Sigmoid colon (tissue), 7 donors: ENCODE results near the gene SDK2. TPM values are rescaled to one million over a fixed set of nuclear protein-coding genes. Genes with fewer than 3 reads are reported as not detected.

ENCODE experiments used
- DNase-seq: peaks from one replicate; pipeline ENCODE4 v3.0.0-alpha.2; 2019
- H3K27ac ChIP-seq, 4 donors: fragments of 200-600 bp; sonication (generic); one replicate each; pipeline ENCODE4 v1.5.1; 2016 to 2019; ENCODE audit warnings: mild to moderate bottlenecking in 1 of 4
- H3K27me3 ChIP-seq, 3 donors: fragments of 200-600 bp; sonication (generic); one replicate each; pipeline ENCODE4 v1.5.1; 2019; ENCODE audit warnings: mild to moderate bottlenecking in 1 of 3
- H3K36me3 ChIP-seq, 4 donors: fragments of 200-600 bp; sonication (generic); one replicate each; pipeline ENCODE4 v1.5.1; 2016 to 2019
- H3K4me1 ChIP-seq, 4 donors: fragments of 200-600 bp; sonication (generic); one replicate each; pipeline ENCODE4 v1.5.1; 2017 to 2019
- H3K4me3 ChIP-seq, 4 donors: fragments of 200-600 bp; sonication (generic); one replicate each; pipeline ENCODE4 v1.5.1; 2017 to 2019; ENCODE audit warnings: mild to moderate bottlenecking in 2 of 4, moderate library complexity in 1 of 4
- H3K9me3 ChIP-seq, 4 donors: fragments of 200-600 bp in 3 of 4; sonication (generic) in 3 of 4; one replicate each; pipeline versions ENCODE4 v1.5.1 to v1.6.1; 2013 to 2019
- CTCF ChIP-seq, 4 experiments: fragments of 450-650 bp in 3 of 4; fragments of 200-600 bp in 1 of 4; IDR thresholded peaks; one replicate each; pipeline ENCODE4 v1.5.1; 2016 to 2019; ENCODE audit warnings: antibody characterized with exemption in 4 of 4, mild to moderate bottlenecking in 3 of 4, moderate library complexity in 2 of 4
- EP300 ChIP-seq, 4 donors: sonication (generic); formaldehyde crosslinking; IDR thresholded peaks; one replicate each; pipeline ENCODE4 v1.6.1; 2017; ENCODE audit warnings: antibody characterized with exemption in 4 of 4
- POLR2A ChIP-seq, 2 donors: fragments of 450-650 bp; IDR thresholded peaks; one replicate each; pipeline ENCODE4 v1.6.1; 2016; ENCODE audit warnings: antibody characterized with exemption in 2 of 2, mild to moderate bottlenecking in 2 of 2, moderate library complexity in 2 of 2
- POLR2AphosphoS5 ChIP-seq, 4 donors: sonication (generic); formaldehyde crosslinking; IDR thresholded peaks; one replicate each; pipeline ENCODE4 v1.6.1; 2017; ENCODE audit warnings: antibody characterized with exemption in 4 of 4
- WGBS, 2 donors: extraction: QIAGEN DNeasy Blood & Tissue Kit; methylation state at CpG; one replicate each; pipeline ENCODE4 v1.1.7; 2013; 5-methylcytosine and 5-hydroxymethylcytosine counted together
- intact Hi-C: fragments of 100-400 bp; cut with DNase I; formaldehyde crosslinking; loops from one replicate; pipeline ENCODE4 v1.15.1; 2023
- polyA plus RNA-seq, 3 donors: library from polyadenylated mRNA; stranded (reverse); fragments of 200-250 nt; gene quantifications; one replicate each; pipeline ENCODE4 v1.2.3, GENCODE V29; 2013
- total RNA-seq, 4 donors: library from RNA; depleted of rRNA; stranded (reverse); fragments of >200 nt; gene quantifications; one replicate each; pipeline ENCODE4 v1.1.0, GENCODE V29; 2016
- donor health status: healthy with polysubstance abuse.
- donor health status: Bipolar disorder and iron deficiency.
- donor health status: healthy.

SDK2 gene
- total and polyA plus RNA-seq, 7 donors = under 0.01 to 1.9 (median 0.71) TPM

- Histone ChIP-seq H3K9me3 (no peaks in the 10 kb centered on the region), H3K4me3 (no peak overlapping the region), H3K36me3 (no peaks in the 10 kb centered on the region), H3K27me3 (no peaks in the 10 kb centered on the region), H3K4me1 (no peaks in the 10 kb centered on the region), H3K27ac (no peak overlapping the region)
- TF ChIP-seq CTCF (IDR thresholded peaks at IDR 0.05) (no peak), EP300 (IDR thresholded peaks at IDR 0.05) (no peak), POLR2AphosphoS5 (IDR thresholded peaks at IDR 0.05) (no peak), POLR2A (IDR thresholded peaks at IDR 0.05) (no peak)
- intact Hi-C loops = no loop called here
- 86 to 91% methylated on average over 10 of the region's 10 CpGs for WGBS, 2 donors
- no peak for DNase-seq
Observed at GRCh38 chr17:73419051-73419450, 225.2 kb downstream of the SDK2 start.

- Histone ChIP-seq H3K27me3 (no peaks in the 10 kb centered on the region), H3K36me3 (no peaks in the 10 kb centered on the region), H3K4me1 (no peaks in the 10 kb centered on the region), H3K9me3 (no peaks in the 10 kb centered on the region), H3K4me3 (no peak overlapping the region), H3K27ac (no peak overlapping the region)
- 94% methylated on average over 15 of the region's 15 CpGs for WGBS, 2 donors
- intact Hi-C loops = no loop called here
- TF ChIP-seq CTCF (IDR thresholded peaks at IDR 0.05) (no peak), POLR2A (IDR thresholded peaks at IDR 0.05) (no peak), EP300 (IDR thresholded peaks at IDR 0.05) (no peak), POLR2AphosphoS5 (IDR thresholded peaks at IDR 0.05) (no peak)
- no peak for DNase-seq
Observed at GRCh38 chr17:73415782-73416181, 228.5 kb downstream of the SDK2 start.

GRCh38 chr17:73414171-73414955 is 229.9 kb downstream of the SDK2 start:
- no peak for DNase-seq
- H3K27ac ChIP-seq = no peak overlapping the region
- H3K4me1 ChIP-seq = no peaks in the 10 kb centered on the region
- H3K27me3 ChIP-seq = no peaks in the 10 kb centered on the region
- H3K4me3 ChIP-seq = no peak overlapping the region
- H3K9me3 ChIP-seq = no peaks in the 10 kb centered on the region
- intact Hi-C loops = no loop called here
- TF ChIP-seq CTCF (IDR thresholded peaks at IDR 0.05) = no peak
- no peak for TF ChIP-seq POLR2A (IDR thresholded peaks at IDR 0.05)
- no peak for TF ChIP-seq POLR2AphosphoS5 (IDR thresholded peaks at IDR 0.05)
- TF ChIP-seq EP300 (IDR thresholded peaks at IDR 0.05) = no peak
- H3K36me3 ChIP-seq = no peaks in the 10 kb centered on the region
- 87 to 88% methylated on average over 20 of the region's 20 CpGs for WGBS, 2 donors

GRCh38 chr17:73412914-73413313 is 231.3 kb downstream of the SDK2 start:
- Histone ChIP-seq H3K36me3 (no peaks in the 10 kb centered on the region), H3K9me3 (no peaks in the 10 kb centered on the region), H3K27me3 (no peaks in the 10 kb centered on the region), H3K4me1 (no peaks in the 10 kb centered on the region), H3K4me3 (no peak overlapping the region), H3K27ac (no peak overlapping the region)
- DNase-seq = peak; percentile 50
- WGBS, 2 donors = 79 to 81% methylated on average over 7 of the region's 7 CpGs
- TF ChIP-seq POLR2A (IDR thresholded peaks at IDR 0.05) (no peak), CTCF (IDR thresholded peaks at IDR 0.05) (no peak), EP300 (IDR thresholded peaks at IDR 0.05) (no peak)
- intact Hi-C loops = no loop called here
